Colonic mucosa (tissue), 4 donors: ENCODE results near the gene UBE2D2. TPM values are rescaled to one million over a fixed set of nuclear protein-coding genes. Genes with fewer than 3 reads are reported as not detected.

Source experiments
- DNase-seq: peaks from one replicate; pipeline ENCODE4 v3.0.0-alpha.2; 2020
- H3K27ac ChIP-seq: fragments of 200-600 bp; one replicate; pipeline ENCODE4 v1.8.0; 2021
- H3K27me3 ChIP-seq: fragments of 200-600 bp; one replicate; pipeline ENCODE4 v1.8.0; 2021
- H3K36me3 ChIP-seq: fragments of 200-600 bp; one replicate; pipeline ENCODE4 v1.8.0; 2021
- H3K4me1 ChIP-seq: fragments of 200-600 bp; one replicate; pipeline ENCODE4 v1.8.0; 2021; ENCODE audit warnings: mild to moderate bottlenecking
- H3K4me3 ChIP-seq: fragments of 200-600 bp; one replicate; pipeline ENCODE4 v1.8.0; 2021
- H3K9ac ChIP-seq, 2 donors: one replicate each; pipeline ENCODE4 v1.7.0; 2013; ENCODE audit warnings: control low read depth in 2 of 2, low read depth in 2 of 2, low read length in 2 of 2
- H3K9me3 ChIP-seq: fragments of 200-600 bp; one replicate; pipeline ENCODE4 v1.8.0; 2021
- intact Hi-C: fragments of 100-400 bp; cut with DNase I; formaldehyde crosslinking; loops from one replicate; pipeline ENCODE4 v1.14.1; 2022
- total RNA-seq, 2 donors: library from RNA; stranded (reverse); fragmentation: NEBNext Ultra II Directional in 1 of 2; extraction: Animal tissue kit (Norgen Biotek cat#: 25700) in 1 of 2; gene quantifications; one replicate each; pipeline ENCODE4 v1.2.1, GENCODE V29; 2021
- TF ChIP-seq, protein P1 (sequence below): fragments of 200-600 bp; IDR thresholded peaks from one replicate; pipeline ENCODE4 v1.8.0; 2022; ENCODE audit warnings: antibody characterized with exemption, mild to moderate bottlenecking
- donor health status: healthy.
- donor health status: DM: no; HTN: no; CAD: no.
- donor health status: DM: no; HTN: no; CAD: no.

Gene UBE2D2
- total RNA-seq, 2 donors from 2014 or later = 146 to 155 TPM

DNA sequence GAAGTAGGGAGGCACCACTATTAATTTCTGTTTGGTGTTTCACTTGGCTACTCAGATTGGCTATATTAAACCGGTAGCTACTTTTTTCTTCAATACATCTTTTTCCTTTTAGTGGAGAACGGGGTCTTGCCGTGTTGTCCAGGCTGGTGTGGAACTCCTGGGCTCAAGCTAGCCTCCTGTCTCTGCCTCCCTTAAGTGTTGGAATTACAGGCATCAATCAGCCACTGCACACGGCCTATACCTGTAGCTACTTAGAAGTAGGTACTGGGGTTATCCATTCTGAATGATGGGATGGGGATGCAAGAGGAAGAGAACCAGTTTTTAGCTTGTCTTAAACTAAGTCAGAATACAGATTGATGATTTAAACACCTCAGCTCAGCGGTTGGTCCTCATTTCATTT lies 1.7 kb downstream of the UBE2D2 start:
- Histone ChIP-seq H3K36me3 (no peaks in the 10 kb centered on the region), H3K4me3 (peak overlapping the region; percentile 87), H3K9ac (peak overlapping the region; percentile 93 to 94), H3K27me3 (no peaks in the 10 kb centered on the region), H3K9me3 (no peaks in the 10 kb centered on the region), H3K4me1 (no peaks in the 10 kb centered on the region), H3K27ac (peak overlapping the region; percentile 99)
- TF ChIP-seq, protein P1, sequence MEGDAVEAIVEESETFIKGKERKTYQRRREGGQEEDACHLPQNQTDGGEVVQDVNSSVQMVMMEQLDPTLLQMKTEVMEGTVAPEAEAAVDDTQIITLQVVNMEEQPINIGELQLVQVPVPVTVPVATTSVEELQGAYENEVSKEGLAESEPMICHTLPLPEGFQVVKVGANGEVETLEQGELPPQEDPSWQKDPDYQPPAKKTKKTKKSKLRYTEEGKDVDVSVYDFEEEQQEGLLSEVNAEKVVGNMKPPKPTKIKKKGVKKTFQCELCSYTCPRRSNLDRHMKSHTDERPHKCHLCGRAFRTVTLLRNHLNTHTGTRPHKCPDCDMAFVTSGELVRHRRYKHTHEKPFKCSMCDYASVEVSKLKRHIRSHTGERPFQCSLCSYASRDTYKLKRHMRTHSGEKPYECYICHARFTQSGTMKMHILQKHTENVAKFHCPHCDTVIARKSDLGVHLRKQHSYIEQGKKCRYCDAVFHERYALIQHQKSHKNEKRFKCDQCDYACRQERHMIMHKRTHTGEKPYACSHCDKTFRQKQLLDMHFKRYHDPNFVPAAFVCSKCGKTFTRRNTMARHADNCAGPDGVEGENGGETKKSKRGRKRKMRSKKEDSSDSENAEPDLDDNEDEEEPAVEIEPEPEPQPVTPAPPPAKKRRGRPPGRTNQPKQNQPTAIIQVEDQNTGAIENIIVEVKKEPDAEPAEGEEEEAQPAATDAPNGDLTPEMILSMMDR = no peak
- intact Hi-C loops = no loop called here
- no peak for DNase-seq

DNA sequence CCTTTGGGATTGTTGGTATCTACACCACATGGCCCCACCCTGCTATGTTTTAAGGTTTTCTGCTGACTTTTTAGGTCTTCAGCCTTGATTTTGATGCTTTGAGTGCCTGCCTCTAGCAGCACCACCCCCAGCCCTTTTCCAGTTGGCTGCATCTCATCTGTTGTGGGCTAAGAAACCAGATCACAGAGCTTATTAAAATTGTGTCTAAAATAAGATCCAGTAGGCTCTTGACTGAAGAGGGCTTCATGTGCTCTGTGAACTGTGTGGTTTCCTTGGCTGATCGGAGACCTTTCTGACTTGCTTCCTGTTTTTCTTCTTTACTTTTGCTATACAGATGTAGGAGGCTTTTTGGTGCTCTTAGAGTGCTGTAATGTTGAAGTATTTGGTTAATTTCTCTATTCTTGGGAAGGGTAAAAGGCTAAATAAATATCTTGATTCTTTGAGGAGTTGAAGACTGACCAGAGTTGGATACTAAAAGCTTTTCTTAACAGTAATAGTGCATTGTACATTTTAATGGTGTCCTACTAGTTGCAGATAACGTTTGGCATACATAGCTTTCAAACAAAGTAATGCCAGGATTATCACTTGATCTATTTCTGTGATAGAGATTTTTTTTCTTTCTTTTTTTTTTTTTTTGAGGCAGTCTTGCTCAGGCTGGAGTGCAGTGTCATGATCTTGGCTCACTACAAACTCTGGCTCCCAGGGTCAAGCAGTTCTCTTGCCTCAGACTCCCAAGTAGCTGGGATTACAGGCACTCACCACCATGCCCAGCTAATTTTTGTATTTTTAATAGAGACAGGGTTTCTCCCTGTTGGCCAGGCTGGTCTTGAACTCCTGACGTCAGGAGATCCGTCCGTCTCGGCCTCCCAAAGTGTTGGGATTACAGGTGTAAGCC lies 4.5 kb downstream of the UBE2D2 start:
- Histone ChIP-seq H3K9ac (peak overlapping the region; percentile 30 to 35), H3K4me3 (no peak overlapping the region)

DNA sequence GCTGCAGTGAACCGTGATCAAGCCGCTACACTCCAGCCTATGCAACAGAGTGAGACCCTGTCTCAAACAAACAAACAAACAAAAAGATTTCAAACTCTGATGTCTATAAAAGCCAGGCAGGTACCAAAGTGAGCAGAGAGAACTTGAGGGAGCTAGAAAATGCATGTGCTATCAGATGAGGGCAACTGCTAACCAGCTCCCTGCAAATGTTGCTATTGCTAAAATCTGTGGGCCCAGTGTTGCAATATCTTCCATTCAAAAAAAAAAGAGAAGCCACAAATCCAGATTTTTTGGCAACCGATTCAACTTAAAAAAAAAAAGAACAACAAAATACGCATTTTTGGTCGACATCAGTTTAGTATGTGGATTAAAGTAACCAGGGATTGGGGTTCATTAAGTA lies 5.5 kb downstream of the UBE2D2 start:
- H3K36me3 ChIP-seq = no peaks in the 10 kb centered on the region
- TF ChIP-seq, protein P1 = no peak
- H3K27ac ChIP-seq = no peak overlapping the region
- H3K9ac ChIP-seq = no peak overlapping the region
- H3K9me3 ChIP-seq = no peaks in the 10 kb centered on the region
- H3K4me1 ChIP-seq = no peaks in the 10 kb centered on the region
- no peak overlapping the region for H3K4me3 ChIP-seq
- H3K27me3 ChIP-seq = no peaks in the 10 kb centered on the region
- intact Hi-C loops = no loop called here
- DNase-seq = no peak

More for the DNA sequence above, 4.5 kb downstream of the UBE2D2 start:
- intact Hi-C loops = no loop called here
- H3K27me3 ChIP-seq = no peaks in the 10 kb centered on the region
- peak overlapping the region; percentile 15 for H3K27ac ChIP-seq
- no peaks in the 10 kb centered on the region for H3K36me3 ChIP-seq
- H3K9me3 ChIP-seq = no peaks in the 10 kb centered on the region
- TF ChIP-seq, protein P1 = no peak
- no peak for DNase-seq
- H3K4me1 ChIP-seq = no peaks in the 10 kb centered on the region

DNA sequence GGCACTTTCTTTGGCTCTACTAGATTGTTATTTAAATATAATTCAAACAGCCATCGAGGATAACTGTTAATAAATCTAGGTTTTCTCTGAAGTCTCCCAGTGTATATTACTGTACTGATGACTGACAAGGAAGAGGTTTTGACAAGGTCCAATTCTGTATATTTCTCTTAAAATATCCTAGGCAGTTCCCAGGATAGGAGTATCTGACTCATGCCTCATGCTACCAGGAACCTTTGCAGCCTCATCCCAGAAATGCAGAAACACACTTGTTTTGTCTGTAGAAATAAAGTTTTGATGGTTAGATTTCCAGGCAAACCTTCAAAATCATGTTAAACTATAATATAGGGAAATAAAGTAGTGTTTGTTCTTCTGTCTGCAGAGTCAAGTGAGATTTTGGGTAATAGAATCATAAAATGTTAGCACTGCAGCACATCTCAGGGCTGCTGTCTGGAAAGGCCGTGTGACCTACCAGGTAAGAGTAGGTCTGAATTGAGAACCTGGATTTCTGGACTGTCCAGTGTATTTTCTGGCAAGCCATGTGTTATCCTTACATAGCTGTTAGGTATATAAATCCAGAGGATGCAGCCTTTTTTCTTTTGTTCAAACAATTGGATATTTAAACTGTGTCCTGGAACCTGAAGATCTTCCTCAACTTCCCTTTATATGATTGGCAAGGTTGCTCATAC lies 8.3 kb downstream of the UBE2D2 start:
- H3K4me3 ChIP-seq = no peak overlapping the region
- H3K27me3 ChIP-seq = no peaks in the 10 kb centered on the region
- TF ChIP-seq, protein P1 = no peak
- DNase-seq = no peak
- H3K9me3 ChIP-seq = no peaks in the 10 kb centered on the region
- no peaks in the 10 kb centered on the region for H3K36me3 ChIP-seq
- no peak overlapping the region for H3K27ac ChIP-seq
- H3K9ac ChIP-seq = no peak overlapping the region
- H3K4me1 ChIP-seq = no peaks in the 10 kb centered on the region
- intact Hi-C loops = no loop called here

DNA sequence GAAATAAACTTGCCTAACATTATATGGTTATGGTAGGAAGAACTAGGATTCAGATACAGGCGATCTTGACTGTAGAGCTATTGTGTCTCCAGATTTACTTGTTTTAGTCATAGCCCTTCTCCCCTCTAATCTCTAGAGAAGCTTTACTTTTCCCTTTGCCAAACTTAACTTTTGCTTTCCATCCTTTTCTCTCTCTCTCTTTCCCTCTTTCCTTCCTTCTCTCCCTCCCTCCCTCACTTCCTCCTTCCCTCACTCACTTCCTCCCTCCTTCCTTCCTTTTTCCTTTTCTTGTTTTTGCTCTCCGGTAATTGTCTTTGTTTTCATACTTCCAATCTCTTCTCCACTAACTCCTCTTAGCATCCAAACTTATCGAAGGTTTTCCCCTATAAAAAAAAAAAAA lies 10.4 kb downstream of the UBE2D2 start:
- no peak overlapping the region for H3K27ac ChIP-seq
- no peaks in the 10 kb centered on the region for H3K9me3 ChIP-seq
- no peaks in the 10 kb centered on the region for H3K36me3 ChIP-seq
- intact Hi-C loops = no loop called here
- no peaks in the 10 kb centered on the region for H3K27me3 ChIP-seq
- no peaks in the 10 kb centered on the region for H3K4me1 ChIP-seq
- H3K4me3 ChIP-seq = no peak overlapping the region
- DNase-seq = no peak
- TF ChIP-seq, protein P1 = no peak
- H3K9ac ChIP-seq = no peak overlapping the region
